Endothelial cell of umbilical vein (primary cell): ENCODE measurements around the gene FGF6. TPM values are rescaled to one million over a fixed set of nuclear protein-coding genes. Genes with fewer than 3 reads are reported as not detected.

Experiments used
- BruUV-seq: library from RNA; stranded (reverse); fragments of 400-500 nt; replicated peaks from 2 replicates; lab custom pipeline; 2021; lab: Mats Ljungman, UMichigan
- CTCF ChIA-PET: fragments of 300-600, 350-600 bp; sonication (Branson Sonifier 250); formaldehyde crosslinking; loops from one replicate; lab custom pipeline; 2021; ENCODE audit warnings: antibody characterized with exemption, inconsistent platforms; lab: Charles Lee
- POLR2A ChIA-PET: fragments of 300-600, 350-600 bp; sonication (Branson Sonifier 250); formaldehyde crosslinking; loops from one replicate; lab custom pipeline; 2021; ENCODE audit warnings: antibody characterized with exemption, inconsistent platforms; lab: Charles Lee
- DNase-seq: peaks from one replicate; pipeline ENCODE4 v3.0.0-alpha.2; 2011; ENCODE audit warnings: low read depth, low spot score
- FAIRE-seq: peaks from 2 replicates; lab custom pipeline; 2011; peaks lifted over from hg19 to GRCh38; lab: Jason Lieb, UNC
- H2AFZ ChIP-seq: 2 replicates; pipeline ENCODE4 v1.6.0; 2012; ENCODE audit warnings: low read depth, low read length, control low read depth, inconsistent platforms
- H3K27ac ChIP-seq: 2 replicates; pipeline ENCODE4 v1.5.1; 2011; ENCODE audit warnings: low read depth, mild to moderate bottlenecking, control low read depth, low read length, moderate library complexity; ENCODE audit not compliant: insufficient read depth
- H3K27me3 ChIP-seq, 2 experiments: 2 replicates each; pipeline versions ENCODE4 v1.6.0 to v1.6.1; 2011; ENCODE audit warnings: low read length in 2 of 2, mixed read lengths in 1 of 2; ENCODE audit not compliant: control insufficient read depth in 2 of 2, insufficient read depth in 2 of 2
- H3K36me3 ChIP-seq, 2 experiments: 2 replicates in 1 of 2; 3 replicates in 1 of 2; pipeline ENCODE4 v1.5.1; 2011; ENCODE audit warnings: low read length in 2 of 2, mild to moderate bottlenecking in 1 of 2, moderate library complexity in 1 of 2; ENCODE audit not compliant: control insufficient read depth in 2 of 2, insufficient read depth in 2 of 2; ENCODE audit errors: extremely low read depth in 1 of 2
- H3K4me1 ChIP-seq: 3 replicates; pipeline ENCODE4 v1.5.1; 2011; ENCODE audit warnings: mild to moderate bottlenecking, low read length; ENCODE audit not compliant: control insufficient read depth, insufficient read depth; ENCODE audit errors: extremely low read depth
- H3K4me2 ChIP-seq: 2 replicates; pipeline ENCODE4 v1.6.1; 2011; ENCODE audit warnings: low read length, control low read depth, mixed read lengths; ENCODE audit not compliant: insufficient read depth
- H3K4me3 ChIP-seq, 3 experiments: fragments of 200-600 bp in 1 of 3; sonication (generic), shearing (Covaris generic) in 1 of 3; replicated peaks in 1 of 3; 2 replicates each; pipeline ENCODE4 v1.5.1; 2011 to 2016; ENCODE audit warnings: control low read depth in 3 of 3, low read length in 3 of 3, mild to moderate bottlenecking in 2 of 3, inconsistent platforms in 1 of 3, low read depth in 1 of 3, moderate library complexity in 1 of 3; ENCODE audit not compliant: insufficient read depth in 1 of 3
- H3K79me2 ChIP-seq: 2 replicates; pipeline ENCODE4 v1.6.0; 2012; ENCODE audit warnings: low read length, inconsistent platforms; ENCODE audit not compliant: control insufficient read depth, insufficient read depth
- H3K9ac ChIP-seq: replicated peaks from 2 replicates; pipeline ENCODE3; 2011; ENCODE audit warnings: low read length, control low read depth; ENCODE audit not compliant: insufficient read depth; ENCODE audit errors: extremely low read depth
- H3K9me1 ChIP-seq: replicated peaks from 3 replicates; pipeline ENCODE4 v1.6.0; 2011; ENCODE audit warnings: mild to moderate bottlenecking, low read length; ENCODE audit not compliant: control insufficient read depth, insufficient read depth; ENCODE audit errors: extremely low read depth
- H3K9me3 ChIP-seq: replicated peaks from 2 replicates; pipeline ENCODE4 v1.5.1; 2012; ENCODE audit warnings: low read length, inconsistent platforms; ENCODE audit not compliant: control insufficient read depth, insufficient read depth
- H4K20me1 ChIP-seq: replicated peaks from 2 replicates; pipeline ENCODE3; 2011; ENCODE audit warnings: mild to moderate bottlenecking, low read length; ENCODE audit not compliant: control insufficient read depth, insufficient read depth; ENCODE audit errors: extremely low read depth
- EZH2 ChIP-seq: IDR thresholded peaks from 2 replicates; pipeline ENCODE4 v1.6.1; 2012; ENCODE audit warnings: borderline replicate concordance, low read depth, mild to moderate bottlenecking, moderate library complexity, low read length, inconsistent platforms; ENCODE audit not compliant: severe bottlenecking
- FOS ChIP-seq: IDR thresholded peaks from 2 replicates; pipeline ENCODE4 v1.6.1; 2011; ENCODE audit warnings: mild to moderate bottlenecking, low read length, moderate library complexity, borderline replicate concordance; ENCODE audit not compliant: insufficient read depth
- GATA2 ChIP-seq: IDR thresholded peaks from 2 replicates; pipeline ENCODE4 v1.7.0; 2011; ENCODE audit warnings: low read depth, mild to moderate bottlenecking, moderate library complexity, mixed read lengths, low read length; ENCODE audit not compliant: insufficient read length, insufficient read depth
- POLR2AphosphoS5 ChIP-seq: IDR thresholded peaks from 2 replicates; pipeline ENCODE4 v1.6.1; 2012; ENCODE audit warnings: low read depth, mild to moderate bottlenecking, control low read depth, low read length, moderate library complexity; ENCODE audit not compliant: insufficient read depth
- dilution Hi-C: fragments of 300-500 bp; cut with MboI; formaldehyde crosslinking; loops from one replicate; pipeline ENCODE4 v1.15.0; 2019; ENCODE audit warnings: low sequenced_read_pairs; ENCODE audit not compliant: extremely low pct_ligation_motif_present
- intact Hi-C: fragments of 100-400 bp; cut with micrococcal nuclease; formaldehyde crosslinking; loops from one replicate; pipeline ENCODE4 v1.10.0; 2022
- polyA plus RNA-seq, 4 experiments: library from polyadenylated mRNA; depleted of rRNA in 3 of 4; stranded (reverse) in 3 of 4; unstranded in 1 of 4; fragments of >200 nt; gene quantifications; 2 replicates each; pipeline versions ENCODE4 v1.2.1 to v1.2.3, GENCODE V29; 2011 to 2012; ENCODE audit warnings: missing spikeins in 1 of 4
- total RNA-seq: library from RNA; stranded (reverse); gene quantifications from 2 replicates; pipeline ENCODE4 v1.2.3, GENCODE V29; 2021
- TF ChIP-seq, protein P1 (sequence below), 2 donors: IDR thresholded peaks; 1 replicate in 1 of 2; 2 replicates in 1 of 2; pipeline ENCODE4 v1.5.1; 2011; ENCODE audit warnings: low read length in 2 of 2, mild to moderate bottlenecking in 2 of 2, moderate library complexity in 2 of 2, control low read depth in 1 of 2, inconsistent platforms in 1 of 2, low read depth in 1 of 2; ENCODE audit not compliant: insufficient read depth in 1 of 2; ENCODE audit errors: extremely low read depth in 1 of 2
- TF ChIP-seq, protein P2 (sequence below): IDR thresholded peaks from 2 replicates; pipeline ENCODE4 v1.6.1; 2011; ENCODE audit not compliant: insufficient read depth, insufficient read length

The FGF6 gene
- total and polyA plus RNA-seq, 2 donors (not counting 3 experiments of a cell fraction or from before 2014, with no cell fraction given) = not detected

DNA sequence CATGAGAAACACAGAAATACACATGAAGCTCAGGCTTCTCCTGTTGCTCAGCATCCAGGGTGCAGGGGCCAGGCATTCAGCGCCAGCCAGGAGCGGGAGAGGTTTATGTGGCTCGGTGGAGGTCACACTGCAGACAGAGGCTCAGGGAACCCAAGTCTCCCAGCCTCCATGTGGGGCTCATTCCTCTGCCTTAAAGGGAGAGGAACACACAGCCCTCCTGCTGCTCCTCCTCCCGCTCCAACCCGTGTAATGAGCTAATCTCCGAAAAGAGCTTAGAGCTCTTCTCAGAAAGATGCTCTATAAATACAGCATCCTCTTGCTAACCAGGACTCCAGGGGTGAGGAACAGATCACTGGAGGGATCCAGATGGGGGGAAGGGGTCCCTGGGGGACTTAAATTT, 28.2 kb downstream of the FGF6 start:
- FAIRE-seq (no peak), DNase-seq (no peak)
- BruUV-seq = no TSS peak
- peaks cover 0 to 2% of the 10 kb centered on the region in 2 experiments for H3K27me3 ChIP-seq
- TF ChIP-seq POLR2AphosphoS5 (no peak), FOS (no peak), GATA2 (no peak)
- TF ChIP-seq, protein P1, sequence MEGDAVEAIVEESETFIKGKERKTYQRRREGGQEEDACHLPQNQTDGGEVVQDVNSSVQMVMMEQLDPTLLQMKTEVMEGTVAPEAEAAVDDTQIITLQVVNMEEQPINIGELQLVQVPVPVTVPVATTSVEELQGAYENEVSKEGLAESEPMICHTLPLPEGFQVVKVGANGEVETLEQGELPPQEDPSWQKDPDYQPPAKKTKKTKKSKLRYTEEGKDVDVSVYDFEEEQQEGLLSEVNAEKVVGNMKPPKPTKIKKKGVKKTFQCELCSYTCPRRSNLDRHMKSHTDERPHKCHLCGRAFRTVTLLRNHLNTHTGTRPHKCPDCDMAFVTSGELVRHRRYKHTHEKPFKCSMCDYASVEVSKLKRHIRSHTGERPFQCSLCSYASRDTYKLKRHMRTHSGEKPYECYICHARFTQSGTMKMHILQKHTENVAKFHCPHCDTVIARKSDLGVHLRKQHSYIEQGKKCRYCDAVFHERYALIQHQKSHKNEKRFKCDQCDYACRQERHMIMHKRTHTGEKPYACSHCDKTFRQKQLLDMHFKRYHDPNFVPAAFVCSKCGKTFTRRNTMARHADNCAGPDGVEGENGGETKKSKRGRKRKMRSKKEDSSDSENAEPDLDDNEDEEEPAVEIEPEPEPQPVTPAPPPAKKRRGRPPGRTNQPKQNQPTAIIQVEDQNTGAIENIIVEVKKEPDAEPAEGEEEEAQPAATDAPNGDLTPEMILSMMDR (IDR thresholded peaks at IDR 0.05; ENCODE audit: extremely low read depth in 1 of 2, insufficient read depth in 1 of 2, low read depth in 1 of 2, low read length in 2 of 2) = no peak
- POLR2A ChIA-PET = no interaction called here
- H3K4me1 ChIP-seq = no peaks in the 10 kb centered on the region
- H3K79me2 ChIP-seq = no peaks in the 10 kb centered on the region
- intact Hi-C loops = no loop called here
- H3K4me2 ChIP-seq = no peak overlapping the region
- no peak overlapping the region for H2AFZ ChIP-seq
- no peak overlapping the region for H3K9ac ChIP-seq
- H3K36me3 ChIP-seq = no peaks in the 10 kb centered on the region
- H3K27ac ChIP-seq = no peak overlapping the region
- CTCF ChIA-PET = no interaction called here
- no peaks in the 10 kb centered on the region for H4K20me1 ChIP-seq
- H3K4me3 ChIP-seq = no peak overlapping the region
- dilution Hi-C loops = no loop called here
- no peaks in the 10 kb centered on the region for H3K9me1 ChIP-seq
- H3K9me3 ChIP-seq = no peaks in the 10 kb centered on the region

DNA sequence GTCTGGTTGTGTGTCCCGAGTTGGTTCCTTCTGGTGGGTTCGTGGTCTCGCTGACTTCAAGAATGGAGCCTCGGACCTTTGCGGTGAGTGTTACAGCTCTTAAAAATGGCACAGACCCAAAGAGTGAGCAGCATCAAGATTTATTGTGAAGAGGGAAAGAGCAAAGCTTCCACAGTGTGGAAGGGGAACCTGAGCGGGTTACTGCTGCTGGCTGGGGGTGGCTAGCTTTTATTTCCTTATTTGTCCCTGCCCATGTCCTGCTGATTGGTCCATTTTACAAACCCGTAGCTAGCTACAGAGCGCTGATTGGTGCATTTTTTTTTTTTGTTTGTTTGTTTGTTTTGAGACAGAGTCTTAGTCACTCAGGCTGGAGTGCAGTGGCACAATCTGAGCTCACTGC, 29.3 kb downstream of the FGF6 start:
- POLR2A ChIA-PET = no interaction called here
- Histone ChIP-seq H2AFZ (no peak overlapping the region), H3K9ac (no peak overlapping the region), H3K9me3 (no peaks in the 10 kb centered on the region), H3K4me1 (no peaks in the 10 kb centered on the region), H3K27ac (no peak overlapping the region), H3K4me3 (no peak overlapping the region), H3K27me3 (peaks cover 0 to 2% of the 10 kb centered on the region in 2 experiments), H4K20me1 (no peaks in the 10 kb centered on the region), H3K79me2 (no peaks in the 10 kb centered on the region), H3K36me3 (no peaks in the 10 kb centered on the region), H3K9me1 (no peaks in the 10 kb centered on the region), H3K4me2 (no peak overlapping the region)
- no TSS peak for BruUV-seq
- dilution Hi-C loops (no loop called here), intact Hi-C loops (no loop called here)
- TF ChIP-seq, protein P2, sequence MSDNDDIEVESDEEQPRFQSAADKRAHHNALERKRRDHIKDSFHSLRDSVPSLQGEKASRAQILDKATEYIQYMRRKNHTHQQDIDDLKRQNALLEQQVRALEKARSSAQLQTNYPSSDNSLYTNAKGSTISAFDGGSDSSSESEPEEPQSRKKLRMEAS = no peak
- TF ChIP-seq POLR2AphosphoS5 = no peak
- TF ChIP-seq FOS = no peak
- TF ChIP-seq EZH2 = no peak
- CTCF ChIA-PET = interaction anchor here (0.9 to 1.5 kb wide), 2 partner anchors 19 to 24 kb away, joined by 3 to 4 read pairs; no protein-coding TSS in a partner anchor
- FAIRE-seq (no peak), DNase-seq (no peak)
